K562 (cell line): ENCODE measurements around the gene MRPS10. TPM values are rescaled to one million over a fixed set of nuclear protein-coding genes. Genes with fewer than 3 reads are reported as not detected.

ENCODE experiments used
- CHD2 ChIP-seq: IDR thresholded peaks from 2 replicates; pipeline ENCODE4 v1.6.1; 2011; ENCODE audit warnings: low read depth, low read length
- HMGN3 ChIP-seq: IDR thresholded peaks from 2 replicates; pipeline ENCODE4 v1.6.1; 2011; ENCODE audit warnings: borderline replicate concordance, low read depth, mild to moderate bottlenecking, mixed read lengths, low read length; ENCODE audit not compliant: insufficient read length; ENCODE audit errors: extremely low read depth
- SIN3B ChIP-seq: fragments of 450-650 bp; IDR thresholded peaks from 2 replicates; pipeline ENCODE4 v1.6.1; 2017; ENCODE audit warnings: low read depth, mild to moderate bottlenecking, moderate library complexity
- ZNF75A ChIP-seq: fragments of 450-650 bp; formaldehyde crosslinking; IDR thresholded peaks from 2 replicates; pipeline ENCODE4 v1.4.0; 2020; ENCODE audit warnings: mild to moderate bottlenecking
- ZNF766 ChIP-seq: fragments of 200-800 bp; sonication (Bioruptor generic); conservative IDR thresholded peaks from 2 replicates; pipeline ENCODE4 v1.6.1; 2016; ENCODE audit warnings: missing genetic modification characterization, missing compliant biosample characterization
- polyA plus RNA-seq, 8 experiments: library from polyadenylated mRNA; depleted of rRNA in 4 of 8; stranded (reverse) in 5 of 8; unstranded in 3 of 8; fragments of >200 nt; fragmentation: Nextera tagmentation in 2 of 8; fragmentation: Illumina TruSeq in 1 of 8; extraction: Ambion mirVana in 2 of 8; extraction: Trizol in 1 of 8; gene quantifications; 2 replicates each; pipeline versions ENCODE4 v1.2.1 to v1.2.3, GENCODE V29; 2011 to 2014; ENCODE audit warnings: inconsistent platforms in 1 of 8, missing spikeins in 1 of 8
- total RNA-seq, 7 experiments: library from RNA; depleted of rRNA in 6 of 7; stranded (reverse); fragments of >200 nt in 6 of 7; fragmentation: Illumina TruSeq in 2 of 7; extraction: Trizol in 2 of 7; gene quantifications; 2 replicates each; pipeline versions ENCODE4 v1.2.1 to v1.2.3, GENCODE V29; 2011 to 2021; ENCODE audit warnings: low replicate concordance in 1 of 7
- TF ChIP-seq, protein P1 (sequence below): fragments of 450-650 bp; IDR thresholded peaks from 2 replicates; pipeline ENCODE4 v1.6.1; 2017; ENCODE audit warnings: antibody characterized with exemption, mild to moderate bottlenecking
- TF ChIP-seq, protein P2 (sequence below): fragments of 250-450 bp; sonication (Bioruptor Pico); IDR thresholded peaks from 2 replicates; pipeline ENCODE4 v1.4.0; 2020; ENCODE audit warnings: borderline replicate concordance
- TF ChIP-seq, protein P3 (sequence below): fragments of 150-350 bp; IDR thresholded peaks from 2 replicates; pipeline ENCODE4 v1.6.1; 2014; ENCODE audit warnings: low read depth, mild to moderate bottlenecking, low read length, borderline replicate concordance
- TF ChIP-seq, protein P4 (sequence below): IDR thresholded peaks from 2 replicates; pipeline ENCODE4 v1.6.1; 2014; ENCODE audit warnings: antibody characterized with exemption
- TF ChIP-seq, protein P5 (sequence below): IDR thresholded peaks from 3 replicates; pipeline ENCODE4 v1.6.1; 2011; ENCODE audit warnings: borderline replicate concordance, mild to moderate bottlenecking, moderate library complexity; ENCODE audit not compliant: insufficient read length; ENCODE audit errors: extremely low read depth
- TF ChIP-seq, protein P6 (sequence below), 2 experiments: fragments of 450-650 bp in 1 of 2; sonication (generic) in 1 of 2; formaldehyde crosslinking in 1 of 2; IDR thresholded peaks in 1 of 2; conservative IDR thresholded peaks in 1 of 2; 2 replicates each; pipeline versions ENCODE4 v1.6.1 to v1.8.1; 2016 to 2023; ENCODE audit warnings: mild to moderate bottlenecking in 2 of 2, moderate library complexity in 2 of 2, inconsistent platforms in 1 of 2, missing genetic modification reagents in 1 of 2

The MRPS10 gene
- total and polyA plus RNA-seq, 9 of the 15 experiments (the other 6 are each of a cell fraction or from before 2014, with no cell fraction given), result 48.6 to 166 (median 93.7) TPM

DNA sequence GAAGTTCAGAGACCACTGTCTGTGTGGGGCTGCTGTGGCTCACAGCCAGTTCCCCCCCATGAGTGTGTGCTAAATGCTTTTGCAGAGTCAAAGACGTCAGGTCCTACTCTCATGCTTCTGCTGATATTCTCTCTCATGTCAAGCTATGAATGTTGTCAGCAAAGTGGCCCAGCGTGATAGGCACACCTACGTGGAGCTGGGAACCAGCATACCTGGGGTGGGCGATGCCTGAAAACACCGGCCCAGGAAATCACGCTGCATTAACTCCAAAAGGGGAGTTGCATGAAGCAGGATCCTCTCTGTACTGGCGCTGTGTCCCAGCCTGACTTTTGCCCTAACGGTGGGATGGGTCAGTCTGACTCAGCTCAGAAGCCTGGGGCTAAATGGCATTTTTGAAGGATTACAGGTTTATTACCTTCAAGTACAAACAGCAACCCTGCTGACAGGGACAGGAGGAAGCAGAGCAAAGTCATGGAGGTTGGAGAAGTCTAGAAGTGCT lies 9.0 kb upstream of the MRPS10 start (continued):
- TF ChIP-seq, protein P1, sequence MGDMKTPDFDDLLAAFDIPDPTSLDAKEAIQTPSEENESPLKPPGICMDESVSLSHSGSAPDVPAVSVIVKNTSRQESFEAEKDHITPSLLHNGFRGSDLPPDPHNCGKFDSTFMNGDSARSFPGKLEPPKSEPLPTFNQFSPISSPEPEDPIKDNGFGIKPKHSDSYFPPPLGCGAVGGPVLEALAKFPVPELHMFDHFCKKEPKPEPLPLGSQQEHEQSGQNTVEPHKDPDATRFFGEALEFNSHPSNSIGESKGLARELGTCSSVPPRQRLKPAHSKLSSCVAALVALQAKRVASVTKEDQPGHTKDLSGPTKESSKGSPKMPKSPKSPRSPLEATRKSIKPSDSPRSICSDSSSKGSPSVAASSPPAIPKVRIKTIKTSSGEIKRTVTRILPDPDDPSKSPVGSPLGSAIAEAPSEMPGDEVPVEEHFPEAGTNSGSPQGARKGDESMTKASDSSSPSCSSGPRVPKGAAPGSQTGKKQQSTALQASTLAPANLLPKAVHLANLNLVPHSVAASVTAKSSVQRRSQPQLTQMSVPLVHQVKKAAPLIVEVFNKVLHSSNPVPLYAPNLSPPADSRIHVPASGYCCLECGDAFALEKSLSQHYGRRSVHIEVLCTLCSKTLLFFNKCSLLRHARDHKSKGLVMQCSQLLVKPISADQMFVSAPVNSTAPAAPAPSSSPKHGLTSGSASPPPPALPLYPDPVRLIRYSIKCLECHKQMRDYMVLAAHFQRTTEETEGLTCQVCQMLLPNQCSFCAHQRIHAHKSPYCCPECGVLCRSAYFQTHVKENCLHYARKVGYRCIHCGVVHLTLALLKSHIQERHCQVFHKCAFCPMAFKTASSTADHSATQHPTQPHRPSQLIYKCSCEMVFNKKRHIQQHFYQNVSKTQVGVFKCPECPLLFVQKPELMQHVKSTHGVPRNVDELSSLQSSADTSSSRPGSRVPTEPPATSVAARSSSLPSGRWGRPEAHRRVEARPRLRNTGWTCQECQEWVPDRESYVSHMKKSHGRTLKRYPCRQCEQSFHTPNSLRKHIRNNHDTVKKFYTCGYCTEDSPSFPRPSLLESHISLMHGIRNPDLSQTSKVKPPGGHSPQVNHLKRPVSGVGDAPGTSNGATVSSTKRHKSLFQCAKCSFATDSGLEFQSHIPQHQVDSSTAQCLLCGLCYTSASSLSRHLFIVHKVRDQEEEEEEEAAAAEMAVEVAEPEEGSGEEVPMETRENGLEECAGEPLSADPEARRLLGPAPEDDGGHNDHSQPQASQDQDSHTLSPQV, result peak; percentile 42; the same call in 1 of the 2 replicates
- TF ChIP-seq, protein P2, sequence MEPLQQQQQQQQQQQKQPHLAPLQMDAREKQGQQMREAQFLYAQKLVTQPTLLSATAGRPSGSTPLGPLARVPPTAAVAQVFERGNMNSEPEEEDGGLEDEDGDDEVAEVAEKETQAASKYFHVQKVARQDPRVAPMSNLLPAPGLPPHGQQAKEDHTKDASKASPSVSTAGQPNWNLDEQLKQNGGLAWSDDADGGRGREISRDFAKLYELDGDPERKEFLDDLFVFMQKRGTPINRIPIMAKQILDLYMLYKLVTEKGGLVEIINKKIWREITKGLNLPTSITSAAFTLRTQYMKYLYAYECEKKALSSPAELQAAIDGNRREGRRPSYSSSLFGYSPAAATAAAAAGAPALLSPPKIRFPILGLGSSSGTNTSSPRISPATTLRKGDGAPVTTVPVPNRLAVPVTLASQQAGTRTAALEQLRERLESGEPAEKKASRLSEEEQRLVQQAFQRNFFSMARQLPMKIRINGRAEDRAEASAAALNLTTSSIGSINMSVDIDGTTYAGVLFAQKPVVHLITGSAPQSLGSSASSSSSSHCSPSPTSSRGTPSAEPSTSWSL (CRISPR knock-in tag), result no peak
- TF ChIP-seq, protein P3, sequence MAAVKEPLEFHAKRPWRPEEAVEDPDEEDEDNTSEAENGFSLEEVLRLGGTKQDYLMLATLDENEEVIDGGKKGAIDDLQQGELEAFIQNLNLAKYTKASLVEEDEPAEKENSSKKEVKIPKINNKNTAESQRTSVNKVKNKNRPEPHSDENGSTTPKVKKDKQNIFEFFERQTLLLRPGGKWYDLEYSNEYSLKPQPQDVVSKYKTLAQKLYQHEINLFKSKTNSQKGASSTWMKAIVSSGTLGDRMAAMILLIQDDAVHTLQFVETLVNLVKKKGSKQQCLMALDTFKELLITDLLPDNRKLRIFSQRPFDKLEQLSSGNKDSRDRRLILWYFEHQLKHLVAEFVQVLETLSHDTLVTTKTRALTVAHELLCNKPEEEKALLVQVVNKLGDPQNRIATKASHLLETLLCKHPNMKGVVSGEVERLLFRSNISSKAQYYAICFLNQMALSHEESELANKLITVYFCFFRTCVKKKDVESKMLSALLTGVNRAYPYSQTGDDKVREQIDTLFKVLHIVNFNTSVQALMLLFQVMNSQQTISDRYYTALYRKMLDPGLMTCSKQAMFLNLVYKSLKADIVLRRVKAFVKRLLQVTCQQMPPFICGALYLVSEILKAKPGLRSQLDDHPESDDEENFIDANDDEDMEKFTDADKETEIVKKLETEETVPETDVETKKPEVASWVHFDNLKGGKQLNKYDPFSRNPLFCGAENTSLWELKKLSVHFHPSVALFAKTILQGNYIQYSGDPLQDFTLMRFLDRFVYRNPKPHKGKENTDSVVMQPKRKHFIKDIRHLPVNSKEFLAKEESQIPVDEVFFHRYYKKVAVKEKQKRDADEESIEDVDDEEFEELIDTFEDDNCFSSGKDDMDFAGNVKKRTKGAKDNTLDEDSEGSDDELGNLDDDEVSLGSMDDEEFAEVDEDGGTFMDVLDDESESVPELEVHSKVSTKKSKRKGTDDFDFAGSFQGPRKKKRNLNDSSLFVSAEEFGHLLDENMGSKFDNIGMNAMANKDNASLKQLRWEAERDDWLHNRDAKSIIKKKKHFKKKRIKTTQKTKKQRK, result no peak
- TF ChIP-seq, protein P4, sequence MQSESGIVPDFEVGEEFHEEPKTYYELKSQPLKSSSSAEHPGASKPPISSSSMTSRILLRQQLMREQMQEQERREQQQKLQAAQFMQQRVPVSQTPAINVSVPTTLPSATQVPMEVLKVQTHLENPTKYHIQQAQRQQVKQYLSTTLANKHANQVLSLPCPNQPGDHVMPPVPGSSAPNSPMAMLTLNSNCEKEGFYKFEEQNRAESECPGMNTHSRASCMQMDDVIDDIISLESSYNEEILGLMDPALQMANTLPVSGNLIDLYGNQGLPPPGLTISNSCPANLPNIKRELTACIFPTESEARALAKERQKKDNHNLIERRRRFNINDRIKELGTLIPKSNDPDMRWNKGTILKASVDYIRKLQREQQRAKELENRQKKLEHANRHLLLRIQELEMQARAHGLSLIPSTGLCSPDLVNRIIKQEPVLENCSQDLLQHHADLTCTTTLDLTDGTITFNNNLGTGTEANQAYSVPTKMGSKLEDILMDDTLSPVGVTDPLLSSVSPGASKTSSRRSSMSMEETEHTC, result no peak
- no peak for TF ChIP-seq ZNF75A (CRISPR knock-in tag)
- TF ChIP-seq, protein P5, sequence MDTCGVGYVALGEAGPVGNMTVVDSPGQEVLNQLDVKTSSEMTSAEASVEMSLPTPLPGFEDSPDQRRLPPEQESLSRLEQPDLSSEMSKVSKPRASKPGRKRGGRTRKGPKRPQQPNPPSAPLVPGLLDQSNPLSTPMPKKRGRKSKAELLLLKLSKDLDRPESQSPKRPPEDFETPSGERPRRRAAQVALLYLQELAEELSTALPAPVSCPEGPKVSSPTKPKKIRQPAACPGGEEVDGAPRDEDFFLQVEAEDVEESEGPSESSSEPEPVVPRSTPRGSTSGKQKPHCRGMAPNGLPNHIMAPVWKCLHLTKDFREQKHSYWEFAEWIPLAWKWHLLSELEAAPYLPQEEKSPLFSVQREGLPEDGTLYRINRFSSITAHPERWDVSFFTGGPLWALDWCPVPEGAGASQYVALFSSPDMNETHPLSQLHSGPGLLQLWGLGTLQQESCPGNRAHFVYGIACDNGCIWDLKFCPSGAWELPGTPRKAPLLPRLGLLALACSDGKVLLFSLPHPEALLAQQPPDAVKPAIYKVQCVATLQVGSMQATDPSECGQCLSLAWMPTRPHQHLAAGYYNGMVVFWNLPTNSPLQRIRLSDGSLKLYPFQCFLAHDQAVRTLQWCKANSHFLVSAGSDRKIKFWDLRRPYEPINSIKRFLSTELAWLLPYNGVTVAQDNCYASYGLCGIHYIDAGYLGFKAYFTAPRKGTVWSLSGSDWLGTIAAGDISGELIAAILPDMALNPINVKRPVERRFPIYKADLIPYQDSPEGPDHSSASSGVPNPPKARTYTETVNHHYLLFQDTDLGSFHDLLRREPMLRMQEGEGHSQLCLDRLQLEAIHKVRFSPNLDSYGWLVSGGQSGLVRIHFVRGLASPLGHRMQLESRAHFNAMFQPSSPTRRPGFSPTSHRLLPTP, result no peak
- no peak for TF ChIP-seq SIN3B
- TF ChIP-seq, protein P6, sequence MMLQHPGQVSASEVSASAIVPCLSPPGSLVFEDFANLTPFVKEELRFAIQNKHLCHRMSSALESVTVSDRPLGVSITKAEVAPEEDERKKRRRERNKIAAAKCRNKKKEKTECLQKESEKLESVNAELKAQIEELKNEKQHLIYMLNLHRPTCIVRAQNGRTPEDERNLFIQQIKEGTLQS (IDR thresholded peaks at IDR 0.05), result peak; percentile 49; the same call in 1 of the 2 replicates
- TF ChIP-seq, protein P6 (CRISPR knock-in tag; conservative IDR thresholded peaks at IDR 0.05), result no peak
- no peak for TF ChIP-seq CHD2
- no peak for TF ChIP-seq ZNF766 (CRISPR knock-in tag)
- no peak for TF ChIP-seq HMGN3
